Ishikawa (cell line): ENCODE results near the gene KRTAP5-4.

ENCODE experiments used
- CEBPB ChIP-seq: IDR thresholded peaks from 2 replicates; pipeline ENCODE4 v1.6.1; 2012
- CREB1 ChIP-seq: IDR thresholded peaks from 2 replicates; pipeline ENCODE4 v1.6.1; 2012; ENCODE audit warnings: low read depth
- EGR1 ChIP-seq: IDR thresholded peaks from 2 replicates; pipeline ENCODE4 v1.6.1; 2012
- EP300 ChIP-seq: IDR thresholded peaks from 2 replicates; pipeline ENCODE4 v1.6.1; 2012; ENCODE audit warnings: borderline replicate concordance
- FOXM1 ChIP-seq: IDR thresholded peaks from 2 replicates; pipeline ENCODE4 v1.6.1; 2012; ENCODE audit warnings: low read depth, borderline replicate concordance
- MAX ChIP-seq: IDR thresholded peaks from 2 replicates; pipeline ENCODE4 v1.6.1; 2012
- NFIC ChIP-seq: IDR thresholded peaks from 2 replicates; pipeline ENCODE4 v1.6.1; 2012
- RAD21 ChIP-seq: IDR thresholded peaks from 2 replicates; pipeline ENCODE4 v1.6.1; 2012; ENCODE audit warnings: low read depth
- REST ChIP-seq: IDR thresholded peaks from 2 replicates; pipeline ENCODE4 v1.6.1; 2012; ENCODE audit warnings: low read depth, mild to moderate bottlenecking
- TAF1 ChIP-seq: IDR thresholded peaks from 2 replicates; pipeline ENCODE4 v1.6.1; 2012; ENCODE audit warnings: low read depth, mild to moderate bottlenecking
- TCF12 ChIP-seq: IDR thresholded peaks from 2 replicates; pipeline ENCODE4 v1.6.1; 2012; ENCODE audit warnings: low read depth
- TEAD4 ChIP-seq: IDR thresholded peaks from 2 replicates; pipeline ENCODE4 v1.6.1; 2012
- USF1 ChIP-seq: IDR thresholded peaks from 2 replicates; pipeline ENCODE4 v1.6.1; 2012
- YY1 ChIP-seq: IDR thresholded peaks from 2 replicates; pipeline ENCODE4 v1.6.1; 2012; ENCODE audit warnings: low read depth
- ZBTB7A ChIP-seq: IDR thresholded peaks from 2 replicates; pipeline ENCODE4 v1.6.1; 2012; ENCODE audit warnings: low read depth

Gene KRTAP5-4

GRCh38 chr11:1603629-1604028 lies 18.3 kb downstream of the KRTAP5-4 start:
- no peak for TF ChIP-seq TEAD4
- no peak for TF ChIP-seq EP300
- no peak for TF ChIP-seq TCF12
- no peak for TF ChIP-seq FOXM1
- no peak for TF ChIP-seq MAX
- no peak for TF ChIP-seq RAD21
- TF ChIP-seq TAF1, result no peak
- TF ChIP-seq EGR1, result no peak
- TF ChIP-seq USF1, result no peak
- TF ChIP-seq CREB1, result no peak
- no peak for TF ChIP-seq ZBTB7A
- TF ChIP-seq NFIC, result no peak
- no peak for TF ChIP-seq REST
- no peak for TF ChIP-seq CEBPB

GRCh38 chr11:1600626-1601025 lies 21.3 kb downstream of the KRTAP5-4 start:
- no peak for TF ChIP-seq EGR1
- no peak for TF ChIP-seq TCF12
- TF ChIP-seq ZBTB7A, result no peak
- TF ChIP-seq FOXM1, result no peak
- TF ChIP-seq CEBPB, result no peak
- no peak for TF ChIP-seq YY1
- TF ChIP-seq EP300, result no peak

GRCh38 chr11:1598816-1599215 lies 23.1 kb downstream of the KRTAP5-4 start:
- TF ChIP-seq RAD21 (no peak), CEBPB (no peak), EGR1 (no peak), REST (no peak)

- TF ChIP-seq EGR1 (no peak), USF1 (no peak), CREB1 (no peak), MAX (no peak), TEAD4 (no peak), RAD21 (no peak), FOXM1 (no peak), TCF12 (no peak), ZBTB7A (no peak), NFIC (no peak), EP300 (no peak), YY1 (no peak), CEBPB (no peak)
Measured at GRCh38 chr11:1597994-1598380, 24.0 kb downstream of the KRTAP5-4 start, which contains the start of gene KRTAP5-2. KRTAP5-2 (minus strand) TSS chr11:1598294; CDS start chr11:1598250, 44 bp downstream.

- TF ChIP-seq NFIC (no peak), FOXM1 (no peak), REST (no peak), TAF1 (no peak)
Measured at GRCh38 chr11:1597331-1597993, 24.5 kb downstream of the KRTAP5-4 start.
